Neural cell (in vitro differentiated cells): ENCODE measurements around the gene TRAPPC10. TPM values are rescaled to one million over a fixed set of nuclear protein-coding genes. Genes with fewer than 3 reads are reported as not detected.

Experiments
- H2AFZ ChIP-seq: fragments of 200-600, 300-800 bp; sonication (generic), shearing (Covaris generic); 2 replicates; pipeline ENCODE4 v1.6.0; 2014; ENCODE audit warnings: low read depth, mild to moderate bottlenecking, antibody characterized with exemption, low read length, moderate library complexity
- H3F3A ChIP-seq: fragments of 200-600 bp; shearing (Covaris generic); 2 replicates; pipeline ENCODE4 v1.6.1; 2016; ENCODE audit warnings: mild to moderate bottlenecking, moderate library complexity, mixed read lengths, antibody characterized with exemption, low read length; ENCODE audit not compliant: insufficient read depth, poor library complexity, severe bottlenecking
- H3K27ac ChIP-seq: fragments of 200-600, 300-800 bp; sonication (generic), shearing (Covaris generic); 2 replicates; pipeline ENCODE4 v1.5.1; 2014; ENCODE audit warnings: mild to moderate bottlenecking, low read length, moderate library complexity
- H3K27me3 ChIP-seq: fragments of 300-800, 200-600 bp; sonication (generic), shearing (Covaris generic); 2 replicates; pipeline ENCODE4 v1.6.0; 2014; ENCODE audit warnings: mild to moderate bottlenecking, low read depth, low read length, moderate library complexity; ENCODE audit not compliant: insufficient read depth
- H3K36me3 ChIP-seq: fragments of 300-800, 200-600 bp; sonication (generic), shearing (Covaris generic); 2 replicates; pipeline ENCODE4 v1.5.1; 2014; ENCODE audit warnings: mild to moderate bottlenecking, antibody characterized with exemption, low read length, moderate library complexity; ENCODE audit not compliant: insufficient read depth
- H3K4me2 ChIP-seq: fragments of 300-800, 200-600 bp; sonication (generic), shearing (Covaris generic); 2 replicates; pipeline ENCODE4 v1.6.0; 2014; ENCODE audit warnings: mild to moderate bottlenecking, low read length
- H3K4me3 ChIP-seq: fragments of 300-800, 200-600 bp; sonication (generic), shearing (Covaris generic); 2 replicates; pipeline ENCODE4 v1.5.1; 2014; ENCODE audit warnings: mild to moderate bottlenecking, low read length, moderate library complexity
- H3K79me2 ChIP-seq: fragments of 200-600 bp; shearing (Covaris generic); replicated peaks from 2 replicates; pipeline ENCODE4 v1.6.0; 2014; ENCODE audit warnings: mild to moderate bottlenecking, low read length, moderate library complexity; ENCODE audit not compliant: insufficient read depth
- H3K9ac ChIP-seq: fragments of 300-800, 200-600 bp; sonication (generic), shearing (Covaris generic); 2 replicates; pipeline ENCODE4 v1.6.1; 2016; ENCODE audit warnings: mild to moderate bottlenecking, low read length, mixed read lengths
- H3K9me2 ChIP-seq: fragments of 200-600 bp; shearing (Covaris generic); 2 replicates; pipeline ENCODE4 v1.6.1; 2016; ENCODE audit warnings: mild to moderate bottlenecking, low read length, mixed read lengths; ENCODE audit not compliant: insufficient read depth
- H3K9me3 ChIP-seq: fragments of 200-600, 300-800 bp; sonication (generic), shearing (Covaris generic); 2 replicates; pipeline ENCODE4 v1.6.1; 2016; ENCODE audit warnings: mild to moderate bottlenecking, mixed run types, low read length, moderate library complexity, mixed read lengths
- H4K20me1 ChIP-seq: fragments of 200-600 bp; shearing (Covaris generic); 2 replicates; pipeline ENCODE4 v1.6.1; 2016; ENCODE audit warnings: mild to moderate bottlenecking, mixed run types; ENCODE audit not compliant: insufficient read depth
- EP300 ChIP-seq: fragments of 450-650 bp; conservative IDR thresholded peaks from 2 replicates; pipeline ENCODE4 v1.6.1; 2014; ENCODE audit warnings: antibody characterized with exemption, mild to moderate bottlenecking, moderate library complexity; ENCODE audit not compliant: poor library complexity, severe bottlenecking
- MXI1 ChIP-seq: fragments of 450-650 bp; conservative IDR thresholded peaks from 2 replicates; pipeline ENCODE4 v1.6.1; 2014; ENCODE audit warnings: antibody characterized with exemption, mild to moderate bottlenecking; ENCODE audit not compliant: poor library complexity, severe bottlenecking
- POLR2AphosphoS5 ChIP-seq: IDR thresholded peaks from 2 replicates; pipeline ENCODE4 v1.6.1; 2012
- RAD21 ChIP-seq: fragments of 450-650 bp; conservative IDR thresholded peaks from 2 replicates; pipeline ENCODE4 v1.6.1; 2014; ENCODE audit warnings: antibody characterized with exemption, mild to moderate bottlenecking, moderate library complexity
- TAF1 ChIP-seq: IDR thresholded peaks from 2 replicates; pipeline ENCODE4 v1.6.1; 2012; ENCODE audit warnings: low read depth
- polyA plus RNA-seq: library from polyadenylated mRNA; depleted of rRNA; stranded (reverse); fragments of >200 nt; gene quantifications from 2 replicates; pipeline ENCODE4 v1.2.3, GENCODE V29; 2014
- TF ChIP-seq, protein P1 (sequence below): IDR thresholded peaks from 2 replicates; pipeline ENCODE4 v1.6.1; 2012; ENCODE audit warnings: borderline replicate concordance
- TF ChIP-seq, protein P2 (sequence below): fragments of 450-650 bp; IDR thresholded peaks from 2 replicates; pipeline ENCODE4 v1.5.1; 2014; ENCODE audit warnings: antibody characterized with exemption, mild to moderate bottlenecking, moderate library complexity; ENCODE audit not compliant: poor library complexity, severe bottlenecking

The TRAPPC10 gene
- polyA plus RNA-seq, 1 donor from 2014 or later = 17.8 TPM

DNA sequence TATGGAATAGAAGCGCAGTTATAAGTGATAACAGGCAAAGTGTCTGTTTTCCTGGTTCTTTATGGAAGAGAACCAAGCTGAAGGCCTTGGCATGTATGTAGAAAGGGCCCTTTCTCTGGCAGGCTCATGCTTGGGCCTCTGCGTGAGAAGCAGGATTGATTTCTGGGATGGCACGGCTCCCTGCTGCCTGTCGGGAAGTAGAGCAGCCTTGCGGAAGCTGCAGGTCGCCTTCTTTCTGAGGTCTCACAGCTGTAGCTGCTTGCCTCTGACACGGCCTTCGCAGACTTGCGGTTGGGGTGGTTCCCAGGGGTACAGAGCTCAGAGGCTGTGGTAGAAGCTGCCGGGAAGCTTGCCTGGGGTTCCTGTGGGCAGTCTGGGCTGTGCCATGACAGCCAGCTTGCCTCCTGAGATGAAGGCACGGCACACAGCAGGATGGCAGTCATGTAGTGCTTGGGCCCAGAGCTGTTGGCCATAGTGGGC, 39.4 kb downstream of the TRAPPC10 start:
- Histone ChIP-seq H2AFZ (no peak overlapping the region), H3K27ac (no peak overlapping the region), H4K20me1 (no peaks in the 10 kb centered on the region), H3K27me3 (no peaks in the 10 kb centered on the region), H3K4me3 (no peak overlapping the region), H3K9me2 (no peaks in the 10 kb centered on the region), H3K36me3 (peaks cover 13% of the 10 kb centered on the region), H3K4me2 (no peak overlapping the region), H3F3A (no peaks in the 10 kb centered on the region), H3K9me3 (no peaks in the 10 kb centered on the region), H3K9ac (no peak overlapping the region), H3K79me2 (no peaks in the 10 kb centered on the region)
- TF ChIP-seq, protein P1, sequence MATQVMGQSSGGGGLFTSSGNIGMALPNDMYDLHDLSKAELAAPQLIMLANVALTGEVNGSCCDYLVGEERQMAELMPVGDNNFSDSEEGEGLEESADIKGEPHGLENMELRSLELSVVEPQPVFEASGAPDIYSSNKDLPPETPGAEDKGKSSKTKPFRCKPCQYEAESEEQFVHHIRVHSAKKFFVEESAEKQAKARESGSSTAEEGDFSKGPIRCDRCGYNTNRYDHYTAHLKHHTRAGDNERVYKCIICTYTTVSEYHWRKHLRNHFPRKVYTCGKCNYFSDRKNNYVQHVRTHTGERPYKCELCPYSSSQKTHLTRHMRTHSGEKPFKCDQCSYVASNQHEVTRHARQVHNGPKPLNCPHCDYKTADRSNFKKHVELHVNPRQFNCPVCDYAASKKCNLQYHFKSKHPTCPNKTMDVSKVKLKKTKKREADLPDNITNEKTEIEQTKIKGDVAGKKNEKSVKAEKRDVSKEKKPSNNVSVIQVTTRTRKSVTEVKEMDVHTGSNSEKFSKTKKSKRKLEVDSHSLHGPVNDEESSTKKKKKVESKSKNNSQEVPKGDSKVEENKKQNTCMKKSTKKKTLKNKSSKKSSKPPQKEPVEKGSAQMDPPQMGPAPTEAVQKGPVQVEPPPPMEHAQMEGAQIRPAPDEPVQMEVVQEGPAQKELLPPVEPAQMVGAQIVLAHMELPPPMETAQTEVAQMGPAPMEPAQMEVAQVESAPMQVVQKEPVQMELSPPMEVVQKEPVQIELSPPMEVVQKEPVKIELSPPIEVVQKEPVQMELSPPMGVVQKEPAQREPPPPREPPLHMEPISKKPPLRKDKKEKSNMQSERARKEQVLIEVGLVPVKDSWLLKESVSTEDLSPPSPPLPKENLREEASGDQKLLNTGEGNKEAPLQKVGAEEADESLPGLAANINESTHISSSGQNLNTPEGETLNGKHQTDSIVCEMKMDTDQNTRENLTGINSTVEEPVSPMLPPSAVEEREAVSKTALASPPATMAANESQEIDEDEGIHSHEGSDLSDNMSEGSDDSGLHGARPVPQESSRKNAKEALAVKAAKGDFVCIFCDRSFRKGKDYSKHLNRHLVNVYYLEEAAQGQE = no peak
- TF ChIP-seq, protein P2, sequence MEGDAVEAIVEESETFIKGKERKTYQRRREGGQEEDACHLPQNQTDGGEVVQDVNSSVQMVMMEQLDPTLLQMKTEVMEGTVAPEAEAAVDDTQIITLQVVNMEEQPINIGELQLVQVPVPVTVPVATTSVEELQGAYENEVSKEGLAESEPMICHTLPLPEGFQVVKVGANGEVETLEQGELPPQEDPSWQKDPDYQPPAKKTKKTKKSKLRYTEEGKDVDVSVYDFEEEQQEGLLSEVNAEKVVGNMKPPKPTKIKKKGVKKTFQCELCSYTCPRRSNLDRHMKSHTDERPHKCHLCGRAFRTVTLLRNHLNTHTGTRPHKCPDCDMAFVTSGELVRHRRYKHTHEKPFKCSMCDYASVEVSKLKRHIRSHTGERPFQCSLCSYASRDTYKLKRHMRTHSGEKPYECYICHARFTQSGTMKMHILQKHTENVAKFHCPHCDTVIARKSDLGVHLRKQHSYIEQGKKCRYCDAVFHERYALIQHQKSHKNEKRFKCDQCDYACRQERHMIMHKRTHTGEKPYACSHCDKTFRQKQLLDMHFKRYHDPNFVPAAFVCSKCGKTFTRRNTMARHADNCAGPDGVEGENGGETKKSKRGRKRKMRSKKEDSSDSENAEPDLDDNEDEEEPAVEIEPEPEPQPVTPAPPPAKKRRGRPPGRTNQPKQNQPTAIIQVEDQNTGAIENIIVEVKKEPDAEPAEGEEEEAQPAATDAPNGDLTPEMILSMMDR = no peak
- TF ChIP-seq MXI1 = no peak

DNA sequence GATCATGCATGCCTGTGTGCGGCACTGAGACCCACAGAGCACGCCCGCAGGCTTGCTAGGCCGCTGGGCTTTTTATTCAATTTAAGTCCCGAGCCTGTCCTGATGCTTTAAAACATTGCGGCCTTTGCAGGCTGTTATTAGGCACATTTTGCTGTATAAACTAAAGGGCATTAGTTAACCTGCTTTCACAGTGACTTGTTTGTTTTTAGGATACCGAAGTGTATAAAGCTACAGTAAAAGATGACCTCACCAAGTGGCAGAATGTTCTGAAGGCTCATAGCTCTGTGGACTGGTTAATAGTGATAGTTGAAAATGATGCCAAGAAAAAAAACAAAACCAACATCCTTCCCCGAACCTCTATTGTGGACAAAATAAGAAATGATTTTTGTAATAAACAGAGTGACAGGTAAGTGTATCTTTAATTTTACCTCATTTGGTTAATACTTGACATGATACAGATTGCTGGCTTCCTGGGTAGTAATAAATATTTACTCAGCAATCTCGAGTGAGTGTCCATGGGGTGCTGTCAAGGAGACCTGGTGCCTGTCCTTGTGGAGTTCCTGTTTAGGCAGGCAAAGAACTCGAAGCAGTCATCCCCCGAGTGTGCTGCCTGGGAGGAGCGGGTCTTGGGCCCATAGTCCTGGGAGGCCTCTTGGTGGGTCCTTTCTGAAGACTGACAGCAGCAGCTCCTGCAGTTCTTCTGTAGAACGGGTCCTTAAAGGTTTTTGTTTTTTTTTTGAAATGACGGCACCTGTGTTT, 40.1 kb downstream of the TRAPPC10 start:
- Histone ChIP-seq H3K4me2 (no peak overlapping the region), H3K4me3 (no peak overlapping the region), H4K20me1 (no peaks in the 10 kb centered on the region), H3F3A (no peaks in the 10 kb centered on the region), H3K9me2 (no peaks in the 10 kb centered on the region), H3K36me3 (peaks cover 14% of the 10 kb centered on the region), H3K79me2 (no peaks in the 10 kb centered on the region), H3K27ac (no peak overlapping the region), H3K9me3 (no peaks in the 10 kb centered on the region), H2AFZ (no peak overlapping the region), H3K9ac (no peak overlapping the region), H3K27me3 (no peaks in the 10 kb centered on the region)
- TF ChIP-seq, protein P2 = no peak
- no peak for TF ChIP-seq POLR2AphosphoS5
- TF ChIP-seq RAD21 = no peak
- TF ChIP-seq, protein P1 = no peak
- TF ChIP-seq TAF1 = no peak
- no peak for TF ChIP-seq EP300
